Hepatocyte (in vitro differentiated cells): Measurements from ENCODE around the gene STK32B.

Experiments used
- CTCF ChIP-seq: fragments of 200-600 bp; sonication (generic); IDR thresholded peaks from 2 replicates; pipeline ENCODE4 v1.5.1; 2016; ENCODE audit warnings: antibody characterized with exemption, mild to moderate bottlenecking; ENCODE audit not compliant: poor library complexity
- EZH2 ChIP-seq: fragments of 200-600 bp; sonication (generic); IDR thresholded peaks from 2 replicates; pipeline ENCODE4 v1.6.1; 2016; ENCODE audit warnings: antibody characterized with exemption, mild to moderate bottlenecking, borderline replicate concordance

GRCh38 chr4:5086535-5086934 is 35.3 kb downstream of the STK32B start:
- no peak for TF ChIP-seq CTCF
- no peak for TF ChIP-seq EZH2
